Measurements from ENCODE around the gene RBMS3.
A peak's percentile ranks its signal among the peaks of the same experiment; 100 is the strongest.

Gene RBMS3

DNA sequence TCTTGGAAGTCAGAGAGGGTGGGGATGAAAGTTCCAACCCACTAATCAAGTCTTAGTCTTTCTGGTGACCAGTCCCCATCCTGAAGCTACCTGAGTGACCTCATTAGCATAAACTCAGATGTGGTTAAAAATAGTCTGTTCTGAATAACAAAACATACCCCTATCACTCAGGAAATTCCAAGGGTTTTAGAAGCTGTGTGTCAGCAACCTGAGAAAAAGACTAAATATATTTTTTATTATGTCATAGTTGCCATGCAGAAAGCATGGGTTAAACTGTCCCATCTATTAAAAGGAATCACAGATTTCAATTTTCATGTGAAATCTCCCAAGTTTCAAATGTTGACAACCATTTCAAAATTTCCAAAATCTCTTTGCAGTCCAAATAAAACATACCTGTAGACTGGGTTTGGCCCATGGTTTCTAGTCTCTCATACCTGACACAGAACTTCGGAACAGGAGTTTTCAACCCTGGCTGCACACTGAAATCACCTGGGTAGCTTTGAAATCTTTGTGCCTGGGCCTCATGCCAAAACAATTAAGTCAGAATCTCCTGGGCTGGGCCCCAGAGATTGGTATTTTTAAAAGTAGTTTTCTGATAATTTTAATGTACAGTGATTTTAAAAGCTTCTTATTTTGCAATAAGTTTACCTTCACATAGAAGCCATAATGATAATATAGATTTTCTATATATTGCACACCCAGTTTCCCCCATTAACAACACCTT, 476.3 kb downstream of the RBMS3 start:
- no peak for DNase-seq
- in situ Hi-C loops (cut with HindIII; ENCODE audit: low pct_ligation_motif_present, low pct_unique_long_range_greater_than_20kb, low sequenced_read_pairs): no loop called here

- DNase-seq: no peak
- in situ Hi-C loops (cut with HindIII; ENCODE audit: low pct_ligation_motif_present, low pct_unique_long_range_greater_than_20kb, low sequenced_read_pairs): no loop called here
These were observed 477.2 kb downstream of the RBMS3 start for GRCh38 chr3:29758108-29758433.

- no peak for DNase-seq
- in situ Hi-C loops (cut with HindIII; ENCODE audit: low pct_ligation_motif_present, low pct_unique_long_range_greater_than_20kb, low sequenced_read_pairs): no loop called here
These were observed 477.8 kb downstream of the RBMS3 start for GRCh38 chr3:29758434-29759322.

GRCh38 chr3:29759411-29760225, 478.7 kb downstream of the RBMS3 start:
- in situ Hi-C loops (cut with HindIII; ENCODE audit: low pct_ligation_motif_present, low pct_unique_long_range_greater_than_20kb, low sequenced_read_pairs): no loop called here

GRCh38 chr3:29760226-29760685, 479.4 kb downstream of the RBMS3 start:
- DNase-seq: no peak
- in situ Hi-C loops (cut with HindIII; ENCODE audit: low pct_ligation_motif_present, low pct_unique_long_range_greater_than_20kb, low sequenced_read_pairs): no loop called here

More at GRCh38 chr3:29759411-29760225, 478.7 kb downstream of the RBMS3 start:
- DNase-seq: no peak

DNA sequence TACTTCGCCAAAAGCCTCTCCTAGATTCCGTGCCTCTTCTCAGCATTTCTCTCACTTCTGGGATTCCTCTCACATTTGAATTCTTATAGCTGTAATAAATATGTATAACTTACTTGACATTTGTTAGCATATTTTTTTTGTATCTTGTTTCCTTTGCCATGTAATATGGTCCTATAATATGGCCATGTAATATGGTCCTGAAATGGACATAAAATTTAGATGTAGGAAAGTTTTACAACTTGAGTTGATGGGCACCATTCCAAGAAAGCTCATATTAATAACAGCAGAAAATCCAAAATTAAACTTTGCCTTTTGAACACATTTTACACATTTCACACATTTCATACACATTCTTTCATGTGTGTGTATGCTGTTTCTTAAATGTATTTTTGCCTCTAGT, 480.6 kb downstream of the RBMS3 start:
- in situ Hi-C loops (cut with HindIII; ENCODE audit: low pct_ligation_motif_present, low pct_unique_long_range_greater_than_20kb, low sequenced_read_pairs): no loop called here
- no peak for DNase-seq

GRCh38 chr3:29763115-29763514, 482.2 kb downstream of the RBMS3 start:
- DNase-seq: no peak
- in situ Hi-C loops (cut with HindIII; ENCODE audit: low pct_ligation_motif_present, low pct_unique_long_range_greater_than_20kb, low sequenced_read_pairs): no loop called here

- in situ Hi-C loops (cut with HindIII; ENCODE audit: low pct_ligation_motif_present, low pct_unique_long_range_greater_than_20kb, low sequenced_read_pairs): no loop called here
- DNase-seq: no peak
These were observed 483.2 kb downstream of the RBMS3 start for GRCh38 chr3:29764041-29764440.

- peak; percentile 42 for DNase-seq
- in situ Hi-C loops (cut with HindIII; ENCODE audit: low pct_ligation_motif_present, low pct_unique_long_range_greater_than_20kb, low sequenced_read_pairs): no loop called here
These were observed 483.9 kb downstream of the RBMS3 start for GRCh38 chr3:29764603-29765254.

- DNase-seq: no peak
- in situ Hi-C loops (cut with HindIII; ENCODE audit: low pct_ligation_motif_present, low pct_unique_long_range_greater_than_20kb, low sequenced_read_pairs): no loop called here
These were observed 490.7 kb downstream of the RBMS3 start for GRCh38 chr3:29771602-29772001.

DNA sequence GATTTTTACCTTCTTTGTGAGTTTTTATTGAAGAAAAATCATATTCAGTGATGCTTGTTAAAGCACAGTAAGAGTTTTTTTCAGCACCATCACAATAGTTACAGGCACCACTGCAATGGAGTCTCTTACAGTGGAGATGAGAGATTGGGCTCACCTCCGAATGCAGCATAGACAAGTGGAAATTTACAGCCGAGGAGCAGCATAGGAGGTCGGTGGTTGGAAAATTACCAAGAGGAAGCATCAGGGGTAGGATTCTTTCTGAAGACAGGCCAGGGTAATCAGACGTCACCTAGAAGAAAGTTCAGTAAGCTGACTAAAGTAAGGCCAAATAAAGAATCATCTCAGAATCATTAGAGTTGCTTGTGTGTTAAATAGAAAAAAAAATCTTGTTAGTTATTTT, 491.6 kb downstream of the RBMS3 start:
- in situ Hi-C loops (cut with HindIII; ENCODE audit: low pct_ligation_motif_present, low pct_unique_long_range_greater_than_20kb, low sequenced_read_pairs): no loop called here
- DNase-seq: no peak

GRCh38 chr3:29773481-29773880, 492.6 kb downstream of the RBMS3 start:
- DNase-seq: no peak

DNA sequence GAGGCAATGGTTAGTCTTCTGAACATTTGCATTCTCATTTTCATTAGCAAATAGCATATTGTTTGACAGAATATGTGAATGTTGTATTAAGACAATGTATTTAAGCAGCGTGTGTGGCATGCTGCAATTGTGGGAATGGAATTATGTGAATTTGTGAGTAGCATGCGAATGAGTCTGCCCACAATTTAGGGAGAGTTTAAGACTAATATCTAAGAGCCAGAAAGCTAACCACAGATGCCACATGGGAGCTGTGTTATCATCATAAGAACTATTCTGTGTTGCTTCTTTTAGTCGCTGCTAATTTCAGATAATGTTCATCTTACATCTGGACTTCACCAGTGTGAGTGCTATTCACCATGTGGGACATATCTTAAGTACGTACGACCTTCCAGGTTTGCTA, 494.5 kb downstream of the RBMS3 start:
- no peak for DNase-seq
- in situ Hi-C loops (cut with HindIII; ENCODE audit: low pct_ligation_motif_present, low pct_unique_long_range_greater_than_20kb, low sequenced_read_pairs): no loop called here

More at GRCh38 chr3:29773481-29773880, 492.6 kb downstream of the RBMS3 start:
- in situ Hi-C loops (cut with HindIII; ENCODE audit: low pct_ligation_motif_present, low pct_unique_long_range_greater_than_20kb, low sequenced_read_pairs): no loop called here

DNA sequence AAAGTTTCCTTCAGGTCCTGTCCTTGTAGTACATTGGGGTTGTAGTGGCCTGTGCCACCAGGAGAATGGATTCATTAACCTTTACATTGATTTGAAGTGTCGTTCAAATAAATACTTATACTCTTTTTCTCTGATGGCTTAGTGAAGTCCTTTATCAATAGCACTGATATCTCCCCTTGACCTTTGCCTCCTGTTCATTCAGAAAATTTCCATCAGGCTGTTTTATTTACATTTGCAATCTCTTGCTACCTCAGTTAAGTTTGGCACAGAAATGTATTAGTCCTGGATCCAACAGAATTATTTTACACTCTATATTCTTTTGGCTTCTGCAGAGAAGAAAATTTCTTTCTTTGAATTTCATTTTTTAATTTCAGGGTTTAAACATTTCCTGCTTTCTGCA, 497.0 kb downstream of the RBMS3 start:
- in situ Hi-C loops (cut with HindIII; ENCODE audit: low pct_ligation_motif_present, low pct_unique_long_range_greater_than_20kb, low sequenced_read_pairs): no loop called here
- DNase-seq: no peak

DNA sequence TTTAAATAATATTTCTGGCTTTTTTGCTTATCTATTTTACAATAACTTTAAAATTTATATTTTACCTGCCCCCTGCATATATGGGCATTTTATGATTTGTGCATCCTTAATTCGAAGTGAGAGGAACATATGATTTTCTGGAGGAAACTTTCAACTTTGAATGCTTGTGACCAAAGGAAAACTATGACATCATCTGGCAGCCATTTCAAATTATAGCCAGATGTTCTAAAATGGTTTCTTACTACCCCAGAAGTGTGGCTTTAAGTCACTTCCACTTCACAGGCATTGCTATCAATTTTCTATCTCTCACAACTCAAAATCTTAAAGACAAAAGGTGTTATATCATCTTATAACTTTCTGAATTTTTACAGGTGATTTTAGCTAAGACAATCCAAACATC, 508.8 kb downstream of the RBMS3 start:
- DNase-seq: peak; percentile 2
- in situ Hi-C loops (cut with HindIII; ENCODE audit: low pct_ligation_motif_present, low pct_unique_long_range_greater_than_20kb, low sequenced_read_pairs): no loop called here

- in situ Hi-C loops (cut with HindIII; ENCODE audit: low pct_ligation_motif_present, low pct_unique_long_range_greater_than_20kb, low sequenced_read_pairs): no loop called here
- no peak for DNase-seq
These were observed 515.9 kb downstream of the RBMS3 start for GRCh38 chr3:29796808-29797207.

DNA sequence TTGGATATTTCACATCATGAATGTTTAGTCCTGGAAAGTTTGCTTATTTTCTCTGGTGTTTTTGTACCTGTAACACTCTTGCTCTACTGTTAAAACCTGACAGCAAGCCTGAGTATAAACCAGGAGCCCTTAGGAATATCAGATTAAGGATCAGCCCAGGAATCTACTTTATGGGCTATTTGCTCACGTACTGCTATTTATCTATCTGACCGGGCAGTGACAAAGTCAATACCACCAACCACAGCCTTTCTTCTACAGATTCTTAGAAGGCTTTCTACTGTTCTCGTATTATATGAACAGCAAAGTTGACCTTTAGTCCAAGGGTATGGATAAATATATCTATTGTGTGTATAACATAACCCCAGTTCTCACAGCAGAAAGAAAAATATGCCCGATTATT, 521.2 kb downstream of the RBMS3 start:
- in situ Hi-C loops (cut with HindIII; ENCODE audit: low pct_ligation_motif_present, low pct_unique_long_range_greater_than_20kb, low sequenced_read_pairs): no loop called here
- DNase-seq: no peak

DNA sequence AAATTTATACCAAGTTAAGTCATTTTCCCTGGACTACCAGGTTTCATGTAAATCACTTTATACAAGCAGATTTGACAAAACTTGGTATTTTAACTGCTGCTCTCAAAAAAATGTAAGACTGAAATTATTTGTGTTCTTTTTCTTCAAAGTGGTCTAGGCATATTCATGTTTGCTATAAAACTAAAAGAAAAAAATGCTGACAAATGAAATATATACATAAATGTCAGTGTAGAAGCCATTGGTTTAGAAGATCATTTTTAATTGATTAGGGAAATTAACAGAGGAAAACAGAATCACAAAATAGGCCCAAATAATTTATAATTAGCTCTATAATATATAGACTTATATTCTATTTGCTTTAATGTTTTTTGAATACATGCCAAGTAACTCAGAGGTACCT, 523.2 kb downstream of the RBMS3 start:
- no peak for DNase-seq

DNA sequence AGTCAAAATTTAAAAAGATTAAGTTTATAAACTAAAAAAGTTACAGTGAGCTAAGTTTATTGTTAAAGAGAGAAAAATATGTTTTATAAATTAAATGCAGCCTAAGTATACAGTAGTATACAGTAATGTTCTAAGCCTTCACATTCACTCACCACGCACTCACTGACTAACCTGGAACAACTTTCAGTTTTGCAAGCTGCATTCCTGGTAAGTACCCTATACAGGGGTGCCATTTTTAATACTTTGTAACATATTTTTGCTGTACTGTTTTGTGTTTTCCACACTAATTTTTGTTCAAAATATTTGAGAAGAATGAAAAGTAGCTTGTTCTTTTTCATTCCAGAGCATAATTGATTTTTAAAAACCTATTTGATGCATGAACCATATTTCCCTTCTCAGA, 524.9 kb downstream of the RBMS3 start:
- in situ Hi-C loops (cut with HindIII; ENCODE audit: low pct_ligation_motif_present, low pct_unique_long_range_greater_than_20kb, low sequenced_read_pairs): no loop called here
- peak; percentile 9 for DNase-seq

More for the DNA sequence above, 523.2 kb downstream of the RBMS3 start:
- in situ Hi-C loops (cut with HindIII; ENCODE audit: low pct_ligation_motif_present, low pct_unique_long_range_greater_than_20kb, low sequenced_read_pairs): no loop called here
